ENCODE results near the gene XPO6. TPM values are rescaled to one million over a fixed set of nuclear protein-coding genes. Genes with fewer than 3 reads are reported as not detected.

XPO6 gene
- polyA plus RNA-seq, 1 donor (not counting 4 experiments of a cell fraction or from before 2014, with no cell fraction given), result 127 TPM

GRCh38 chr16:28121527-28121926, 90.2 kb downstream of the XPO6 start:
- FAIRE-seq (no peak), DNase-seq (ENCODE audit: low read depth, low spot score) (no peak)
- TF ChIP-seq EZH2 (IDR thresholded peaks at IDR 0.05; ENCODE audit: low read length) (no peak), CTCF (optimal IDR thresholded peaks at IDR 0.05 in 1 of 3, IDR thresholded peaks at IDR 0.05 in 1 of 3, conservative IDR thresholded peaks at IDR 0.05 in 1 of 3; ENCODE audit: extremely low read depth in 1 of 3, insufficient read depth in 2 of 3, low read length in 3 of 3) (no peak)
- no peak overlapping the region for H3K27ac ChIP-seq (ENCODE audit: control insufficient read depth, insufficient read depth, low read length)
- dilution Hi-C loops (cut with MboI; ENCODE audit: extremely low pct_ligation_motif_present, low sequenced_read_pairs), result no loop called here
- H3K79me2 ChIP-seq (ENCODE audit: control insufficient read depth, insufficient read depth, low read length), result no peaks in the 10 kb centered on the region
- no peaks in the 10 kb centered on the region for H3K27me3 ChIP-seq (ENCODE audit: control insufficient read depth, extremely low read depth, insufficient read depth, low read length)
- H3K4me2 ChIP-seq (ENCODE audit: control insufficient read depth, extremely low read depth, insufficient read depth, low read depth, low read length), result no peak overlapping the region
- H3K36me3 ChIP-seq (ENCODE audit: control insufficient read depth in 2 of 2, extremely low read depth in 1 of 2, insufficient read depth in 2 of 2, low read length in 2 of 2), result peaks cover 25 to 29% of the 10 kb centered on the region in 2 experiments
- no peak overlapping the region for H3K4me3 ChIP-seq (ENCODE audit: control insufficient read depth in 2 of 3, extremely low read depth in 1 of 3, insufficient read depth in 2 of 3, low read depth in 1 of 3, low read length in 3 of 3)
- H3K9ac ChIP-seq (ENCODE audit: control insufficient read depth, extremely low read depth, insufficient read depth, low read length), result no peak overlapping the region
- H2AFZ ChIP-seq (ENCODE audit: control insufficient read depth, low read length), result no peak overlapping the region
- H3K9me3 ChIP-seq (ENCODE audit: control insufficient read depth, low read depth, low read length), result no peaks in the 10 kb centered on the region
- H4K20me1 ChIP-seq (ENCODE audit: control insufficient read depth, extremely low read depth, insufficient read depth, low read length), result peaks cover 1% of the 10 kb centered on the region
- no peaks in the 10 kb centered on the region for H3K9me1 ChIP-seq (ENCODE audit: control insufficient read depth, extremely low read depth, insufficient read depth, low read length)
- H3K4me1 ChIP-seq (ENCODE audit: control insufficient read depth, extremely low read depth, insufficient read depth, low read length), result no peaks in the 10 kb centered on the region

GRCh38 chr16:28120754-28121153, 91.0 kb downstream of the XPO6 start:
- no peaks in the 10 kb centered on the region for H3K9me3 ChIP-seq (ENCODE audit: control insufficient read depth, low read depth, low read length)
- no peaks in the 10 kb centered on the region for H3K27me3 ChIP-seq (ENCODE audit: control insufficient read depth, extremely low read depth, insufficient read depth, low read length)
- peaks cover 20 to 25% of the 10 kb centered on the region in 2 experiments for H3K36me3 ChIP-seq (ENCODE audit: control insufficient read depth in 2 of 2, extremely low read depth in 1 of 2, insufficient read depth in 2 of 2, low read length in 2 of 2)
- no peaks in the 10 kb centered on the region for H3K79me2 ChIP-seq (ENCODE audit: control insufficient read depth, insufficient read depth, low read length)
- no peak overlapping the region for H3K27ac ChIP-seq (ENCODE audit: control insufficient read depth, insufficient read depth, low read length)
- TF ChIP-seq EZH2 (IDR thresholded peaks at IDR 0.05; ENCODE audit: low read length), result no peak
- no peak for TF ChIP-seq CTCF (optimal IDR thresholded peaks at IDR 0.05 in 1 of 3, IDR thresholded peaks at IDR 0.05 in 1 of 3, conservative IDR thresholded peaks at IDR 0.05 in 1 of 3; ENCODE audit: extremely low read depth in 1 of 3, insufficient read depth in 2 of 3, low read length in 3 of 3)
- H3K4me2 ChIP-seq (ENCODE audit: control insufficient read depth, extremely low read depth, insufficient read depth, low read depth, low read length), result no peak overlapping the region
- DNase-seq (ENCODE audit: low read depth, low spot score) (no peak), FAIRE-seq (no peak)
- H3K9ac ChIP-seq (ENCODE audit: control insufficient read depth, extremely low read depth, insufficient read depth, low read length), result no peak overlapping the region
- no peak overlapping the region for H3K4me3 ChIP-seq (ENCODE audit: control insufficient read depth in 2 of 3, extremely low read depth in 1 of 3, insufficient read depth in 2 of 3, low read depth in 1 of 3, low read length in 3 of 3)
- no peaks in the 10 kb centered on the region for H3K4me1 ChIP-seq (ENCODE audit: control insufficient read depth, extremely low read depth, insufficient read depth, low read length)
- dilution Hi-C loops (cut with MboI; ENCODE audit: extremely low pct_ligation_motif_present, low sequenced_read_pairs), result no loop called here
- no peaks in the 10 kb centered on the region for H4K20me1 ChIP-seq (ENCODE audit: control insufficient read depth, extremely low read depth, insufficient read depth, low read length)
- H2AFZ ChIP-seq (ENCODE audit: control insufficient read depth, low read length), result no peak overlapping the region
- no peaks in the 10 kb centered on the region for H3K9me1 ChIP-seq (ENCODE audit: control insufficient read depth, extremely low read depth, insufficient read depth, low read length)
